HCT116 (cell line): ENCODE measurements around the gene BCAR3. TPM values are rescaled to one million over a fixed set of nuclear protein-coding genes. Genes with fewer than 3 reads are reported as not detected.

Source experiments
- ATAC-seq: fragments of 200-7000 bp; cut with Tn5 transposase; 2 replicates; pipeline ENCODE4 v1.9.1; 2020; ENCODE audit warnings: mild to moderate bottlenecking, moderate library complexity
- BruUV-seq: library from RNA; stranded (reverse); fragments of 400-500 nt; replicated peaks from 2 replicates; lab custom pipeline; 2021; lab: Mats Ljungman, UMichigan
- CTCF ChIA-PET: fragments of 300-600 bp; sonication (Branson Sonifier 250); formaldehyde crosslinking; loops from one replicate; lab custom pipeline; 2021; ENCODE audit warnings: antibody characterized with exemption; lab: Charles Lee
- POLR2A ChIA-PET: fragments of 300-600, 350-600 bp; sonication (Branson Sonifier 250); formaldehyde crosslinking; loops from one replicate; lab custom pipeline; 2021; ENCODE audit warnings: antibody characterized with exemption; lab: Charles Lee
- RAD21 ChIA-PET, 2 experiments: fragments of 300-600 bp; sonication (Branson Sonifier 250); formaldehyde crosslinking; loops; one replicate each; lab custom pipeline; 2023; ENCODE audit warnings: low total read pairs in 2 of 2; ENCODE audit not compliant: uncharacterized antibody in 2 of 2, unreplicated experiment in 2 of 2, low non-redundant PET in 1 of 2; lab: Charles Lee
- DNase-seq: peaks from one replicate; pipeline ENCODE4 v3.0.0-alpha.2; 2010; ENCODE audit warnings: low read depth, low spot score
- H2AFZ ChIP-seq: fragments of 200-600 bp; shearing (Covaris generic), sonication (generic); 2 replicates; pipeline ENCODE4 v1.6.1; 2017; ENCODE audit warnings: low read depth, mixed run types, mixed read lengths, antibody characterized with exemption, low read length; ENCODE audit not compliant: poor library complexity, severe bottlenecking
- H3K27ac ChIP-seq: 2 replicates; pipeline ENCODE4 v1.5.1; 2012; ENCODE audit warnings: low read depth, low read length
- H3K27me3 ChIP-seq: fragments of 200-600 bp; sonication (generic); 2 replicates; pipeline ENCODE4 v1.6.1; 2016; ENCODE audit warnings: mixed run types, low read length, mixed read lengths; ENCODE audit not compliant: insufficient read depth
- H3K36me3 ChIP-seq, 2 experiments: fragments of 200-500 bp in 1 of 2; fragments of 200-600 bp in 1 of 2; sonication (Bioruptor generic) in 1 of 2; sonication (generic) in 1 of 2; 2 replicates each; pipeline versions ENCODE4 v1.5.1 to v1.6.1; 2014 to 2016; ENCODE audit warnings: low read length in 2 of 2, inconsistent platforms in 1 of 2, mixed read lengths in 1 of 2, mixed run types in 1 of 2; ENCODE audit not compliant: insufficient read depth in 2 of 2, control insufficient read depth in 1 of 2
- H3K4me1 ChIP-seq, 2 experiments: fragments of 200-600 bp in 1 of 2; sonication (generic) in 1 of 2; 2 replicates each; pipeline versions ENCODE4 v1.5.1 to v1.6.1; 2012 to 2017; ENCODE audit warnings: low read length in 2 of 2, inconsistent platforms in 1 of 2, mild to moderate bottlenecking in 1 of 2, mixed read lengths in 1 of 2, mixed run types in 1 of 2, moderate library complexity in 1 of 2; ENCODE audit not compliant: insufficient read depth in 2 of 2, control insufficient read depth in 1 of 2
- H3K4me2 ChIP-seq: fragments of 200-600 bp; sonication (generic); 2 replicates; pipeline ENCODE4 v1.6.1; 2017; ENCODE audit warnings: mixed run types, low read length, mixed read lengths
- H3K4me3 ChIP-seq, 2 experiments: fragments of 200-600 bp in 1 of 2; sonication (generic) in 1 of 2; replicated peaks in 1 of 2; 2 replicates each; pipeline ENCODE4 v1.5.1; 2011 to 2016; ENCODE audit warnings: low read length in 2 of 2, control low read depth in 1 of 2, low read depth in 1 of 2, mild to moderate bottlenecking in 1 of 2, mixed read lengths in 1 of 2, mixed run types in 1 of 2
- H3K79me2 ChIP-seq: fragments of 200-600 bp; sonication (generic); 2 replicates; pipeline ENCODE4 v1.6.1; 2017; ENCODE audit warnings: mild to moderate bottlenecking, mixed run types, low read length, moderate library complexity, mixed read lengths; ENCODE audit not compliant: insufficient read depth
- H3K9ac ChIP-seq: fragments of 200-600 bp; sonication (generic); 2 replicates; pipeline ENCODE4 v1.6.1; 2016; ENCODE audit warnings: low read length, mixed read lengths
- H3K9me2 ChIP-seq: fragments of 200-600 bp; sonication (generic), shearing (Covaris generic); 2 replicates; pipeline ENCODE4 v1.6.1; 2017; ENCODE audit warnings: mixed run types, mild to moderate bottlenecking, moderate library complexity; ENCODE audit not compliant: insufficient read depth
- H3K9me3 ChIP-seq, 2 experiments: fragments of 200-500 bp in 1 of 2; fragments of 200-600 bp in 1 of 2; sonication (Bioruptor generic) in 1 of 2; sonication (generic) in 1 of 2; 2 replicates each; pipeline ENCODE4 v1.6.1; 2014 to 2017; ENCODE audit warnings: low read length in 2 of 2, mixed read lengths in 2 of 2, inconsistent platforms in 1 of 2, low read depth in 1 of 2, mild to moderate bottlenecking in 1 of 2, mixed run types in 1 of 2, moderate library complexity in 1 of 2; ENCODE audit not compliant: control insufficient read depth in 1 of 2, insufficient read depth in 1 of 2
- H4K20me1 ChIP-seq: fragments of 200-600 bp; sonication (generic), shearing (Covaris generic); 2 replicates; pipeline ENCODE4 v1.6.1; 2017; ENCODE audit warnings: mixed run types, mild to moderate bottlenecking, moderate library complexity; ENCODE audit not compliant: insufficient read depth
- CEBPB ChIP-seq: IDR thresholded peaks from 2 replicates; pipeline ENCODE4 v1.6.1; 2012; ENCODE audit warnings: low read depth
- EGR1 ChIP-seq: IDR thresholded peaks from 2 replicates; pipeline ENCODE4 v1.6.1; 2012; ENCODE audit warnings: low read depth
- ELF1 ChIP-seq: IDR thresholded peaks from 2 replicates; pipeline ENCODE4 v1.6.1; 2012; ENCODE audit warnings: low read depth, borderline replicate concordance
- JUND ChIP-seq: IDR thresholded peaks from 2 replicates; pipeline ENCODE4 v1.6.1; 2012
- MAX ChIP-seq: IDR thresholded peaks from 2 replicates; pipeline ENCODE4 v1.6.1; 2012
- RAD21 ChIP-seq: IDR thresholded peaks from 2 replicates; pipeline ENCODE4 v1.6.1; 2012; ENCODE audit warnings: low read depth, mild to moderate bottlenecking
- SIN3A ChIP-seq: IDR thresholded peaks from 2 replicates; pipeline ENCODE4 v1.6.1; 2012; ENCODE audit warnings: low read depth
- SP1 ChIP-seq: IDR thresholded peaks from 2 replicates; pipeline ENCODE4 v1.6.1; 2012; ENCODE audit warnings: low read depth
- SRF ChIP-seq: IDR thresholded peaks from 2 replicates; pipeline ENCODE4 v1.6.1; 2012; ENCODE audit warnings: low read depth
- TCF7L2 ChIP-seq: IDR thresholded peaks from 2 replicates; pipeline ENCODE4 v1.7.0; 2011; ENCODE audit warnings: borderline replicate concordance, inconsistent platforms; ENCODE audit not compliant: insufficient read depth, insufficient read length; ENCODE audit errors: extremely low read depth
- intact Hi-C: fragments of 100-400 bp; cut with micrococcal nuclease; formaldehyde crosslinking; loops from 2 replicates; pipeline ENCODE4 v1.10.0; 2022
- total RNA-seq: library from RNA; stranded (reverse); gene quantifications from one replicate; pipeline ENCODE4 v1.2.1, GENCODE V29; 2021; ENCODE audit not compliant: unreplicated experiment
- TF ChIP-seq, protein P1 (sequence below): IDR thresholded peaks from 2 replicates; pipeline ENCODE4 v1.6.1; 2012; ENCODE audit warnings: low read depth
- TF ChIP-seq, protein P2 (sequence below): IDR thresholded peaks from 2 replicates; pipeline ENCODE4 v1.6.1; 2012

The BCAR3 gene
- total RNA-seq, 1 experiment from 2014 or later: 24.5 TPM

GRCh38 chr1:93638307-93638847, 43.3 kb downstream of the BCAR3 start:
- Histone ChIP-seq H3K9me2 (no peaks in the 10 kb centered on the region), H3K4me2 (no peak overlapping the region), H3K79me2 (peaks cover 92% of the 10 kb centered on the region), H2AFZ (no peak overlapping the region), H3K4me1 (peaks cover 0 to 6% of the 10 kb centered on the region in 2 experiments; a peak in 1 of 4 replicates), H3K4me3 (no peak overlapping the region), H3K9me3 (no peaks in the 10 kb centered on the region), H3K9ac (no peak overlapping the region)
- RAD21 ChIA-PET: no interaction called here
- CTCF ChIA-PET: interaction anchor here (1.5 to 2.5 kb wide), 2 partner anchors 9 to 175 kb away, joined by 5 to 7 read pairs; no protein-coding TSS in a partner anchor
- ATAC-seq: no peak
- BruUV-seq: no TSS peak
- intact Hi-C loops: no loop called here
- POLR2A ChIA-PET: no interaction called here
- no peak for DNase-seq
- no peak for TF ChIP-seq RAD21
- TF ChIP-seq ELF1: no peak
- no peak for TF ChIP-seq CEBPB
- TF ChIP-seq, all 23 proteins: peak for 0
- Histone ChIP-seq H3K27ac (no peak overlapping the region), H3K27me3 (no peaks in the 10 kb centered on the region), H3K36me3 (peaks cover 0 to 54% of the 10 kb centered on the region in 2 experiments; a peak in 2 of 4 replicates), H4K20me1 (0 out of 2 replicates have a peak, but pooled peaks cover 3% of the 10 kb centered on the region)

GRCh38 chr1:93636712-93637111, 44.9 kb downstream of the BCAR3 start:
- Histone ChIP-seq H3K27me3 (no peaks in the 10 kb centered on the region), H3K4me3 (no peak overlapping the region), H3K9me2 (no peaks in the 10 kb centered on the region), H3K4me2 (no peak overlapping the region), H2AFZ (no peak overlapping the region), H3K27ac (no peak overlapping the region), H3K9ac (no peak overlapping the region), H4K20me1 (0 out of 2 replicates have a peak, but pooled peaks cover 3% of the 10 kb centered on the region), H3K79me2 (peaks cover 93% of the 10 kb centered on the region), H3K9me3 (no peaks in the 10 kb centered on the region), H3K4me1 (peaks cover 0 to 6% of the 10 kb centered on the region in 2 experiments; a peak in 1 of 4 replicates), H3K36me3 (peaks cover 0 to 44% of the 10 kb centered on the region in 2 experiments; a peak in 2 of 4 replicates)
- POLR2A ChIA-PET: no interaction called here
- intact Hi-C loops: no loop called here
- DNase-seq (no peak), ATAC-seq (no peak)
- CTCF ChIA-PET: interaction anchor here (0.6 kb wide), 1 partner anchor 9 kb away, joined by 3 read pairs; no protein-coding TSS in a partner anchor
- BruUV-seq: no TSS peak
- no peak for TF ChIP-seq EGR1
- TF ChIP-seq, protein P1, sequence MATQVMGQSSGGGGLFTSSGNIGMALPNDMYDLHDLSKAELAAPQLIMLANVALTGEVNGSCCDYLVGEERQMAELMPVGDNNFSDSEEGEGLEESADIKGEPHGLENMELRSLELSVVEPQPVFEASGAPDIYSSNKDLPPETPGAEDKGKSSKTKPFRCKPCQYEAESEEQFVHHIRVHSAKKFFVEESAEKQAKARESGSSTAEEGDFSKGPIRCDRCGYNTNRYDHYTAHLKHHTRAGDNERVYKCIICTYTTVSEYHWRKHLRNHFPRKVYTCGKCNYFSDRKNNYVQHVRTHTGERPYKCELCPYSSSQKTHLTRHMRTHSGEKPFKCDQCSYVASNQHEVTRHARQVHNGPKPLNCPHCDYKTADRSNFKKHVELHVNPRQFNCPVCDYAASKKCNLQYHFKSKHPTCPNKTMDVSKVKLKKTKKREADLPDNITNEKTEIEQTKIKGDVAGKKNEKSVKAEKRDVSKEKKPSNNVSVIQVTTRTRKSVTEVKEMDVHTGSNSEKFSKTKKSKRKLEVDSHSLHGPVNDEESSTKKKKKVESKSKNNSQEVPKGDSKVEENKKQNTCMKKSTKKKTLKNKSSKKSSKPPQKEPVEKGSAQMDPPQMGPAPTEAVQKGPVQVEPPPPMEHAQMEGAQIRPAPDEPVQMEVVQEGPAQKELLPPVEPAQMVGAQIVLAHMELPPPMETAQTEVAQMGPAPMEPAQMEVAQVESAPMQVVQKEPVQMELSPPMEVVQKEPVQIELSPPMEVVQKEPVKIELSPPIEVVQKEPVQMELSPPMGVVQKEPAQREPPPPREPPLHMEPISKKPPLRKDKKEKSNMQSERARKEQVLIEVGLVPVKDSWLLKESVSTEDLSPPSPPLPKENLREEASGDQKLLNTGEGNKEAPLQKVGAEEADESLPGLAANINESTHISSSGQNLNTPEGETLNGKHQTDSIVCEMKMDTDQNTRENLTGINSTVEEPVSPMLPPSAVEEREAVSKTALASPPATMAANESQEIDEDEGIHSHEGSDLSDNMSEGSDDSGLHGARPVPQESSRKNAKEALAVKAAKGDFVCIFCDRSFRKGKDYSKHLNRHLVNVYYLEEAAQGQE: no peak
- no peak for TF ChIP-seq JUND
- TF ChIP-seq MAX: no peak
- TF ChIP-seq, protein P2, sequence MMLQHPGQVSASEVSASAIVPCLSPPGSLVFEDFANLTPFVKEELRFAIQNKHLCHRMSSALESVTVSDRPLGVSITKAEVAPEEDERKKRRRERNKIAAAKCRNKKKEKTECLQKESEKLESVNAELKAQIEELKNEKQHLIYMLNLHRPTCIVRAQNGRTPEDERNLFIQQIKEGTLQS: no peak
- TF ChIP-seq CEBPB: no peak
- TF ChIP-seq SRF: no peak
- TF ChIP-seq SP1: no peak
- no peak for TF ChIP-seq TCF7L2
- no peak for TF ChIP-seq SIN3A
- RAD21 ChIA-PET: no interaction called here
